Suprapubic skin (tissue), 3 donors: ENCODE data around the gene TEDC1.

Experiments used
- CTCF ChIP-seq, 2 donors: fragments of 200-600 bp in 1 of 2; fragments of 450-650 bp in 1 of 2; sonication (generic) in 1 of 2; IDR thresholded peaks; one replicate each; pipeline ENCODE4 v1.5.1; 2016 to 2019; ENCODE audit warnings: antibody characterized with exemption in 2 of 2, mild to moderate bottlenecking in 1 of 2, moderate library complexity in 1 of 2
- POLR2A ChIP-seq, 2 donors: fragments of 450-650 bp; IDR thresholded peaks; one replicate each; pipeline ENCODE4 v1.6.1; 2017; ENCODE audit warnings: antibody characterized with exemption in 2 of 2, mild to moderate bottlenecking in 2 of 2, moderate library complexity in 2 of 2

GRCh38 chr14:105536691-105537579, 45.9 kb downstream of the TEDC1 start:
- TF ChIP-seq CTCF (IDR thresholded peaks at IDR 0.05) (no peak), POLR2A (IDR thresholded peaks at IDR 0.05) (no peak)
